Measurements from ENCODE around the gene LOC128125822.

LOC128125822 gene

GRCh38 chr6:63537959-63538300 is 34.4 kb upstream of the LOC128125822 start:
- FAIRE-seq, result no peak
- no peak for TF ChIP-seq CTCF (IDR thresholded peaks at IDR 0.05; ENCODE audit: insufficient read depth, low read length, severe bottlenecking)
- H3K36me3 ChIP-seq (ENCODE audit: control insufficient read depth, insufficient read depth, low read length), result no peaks in the 10 kb centered on the region
- no peak overlapping the region for H3K4me3 ChIP-seq (ENCODE audit: low read depth, low read length)
- DNase-seq (ENCODE audit: low read depth), result no peak
- no peaks in the 10 kb centered on the region for H3K27me3 ChIP-seq (ENCODE audit: control insufficient read depth, insufficient read depth, low read length)

DNA sequence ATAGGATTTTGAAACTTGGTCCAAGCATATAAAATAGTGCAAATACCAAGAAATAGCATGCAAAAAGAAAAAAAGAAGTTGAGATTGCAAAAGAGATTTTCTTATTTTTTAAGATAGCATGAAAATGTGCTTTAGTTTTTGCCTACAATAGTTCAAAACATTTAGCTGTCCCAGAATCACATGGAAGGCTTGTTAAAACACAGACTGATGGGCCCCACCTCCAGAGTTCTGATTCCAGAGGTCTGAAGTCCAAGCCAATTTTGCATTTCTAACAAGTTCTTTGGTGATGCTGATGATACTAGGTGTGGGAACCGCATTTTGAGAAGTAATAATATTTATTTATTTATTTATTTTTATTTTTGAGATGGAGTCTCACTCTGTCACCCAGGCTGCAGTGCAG is 33.7 kb upstream of the LOC128125822 start:
- DNase-seq (ENCODE audit: low read depth) (no peak), FAIRE-seq (no peak)
- no peak for TF ChIP-seq CTCF (IDR thresholded peaks at IDR 0.05; ENCODE audit: insufficient read depth, low read length, severe bottlenecking)
- H3K36me3 ChIP-seq (ENCODE audit: control insufficient read depth, insufficient read depth, low read length), result no peaks in the 10 kb centered on the region
- no peaks in the 10 kb centered on the region for H3K27me3 ChIP-seq (ENCODE audit: control insufficient read depth, insufficient read depth, low read length)
- no peak overlapping the region for H3K4me3 ChIP-seq (ENCODE audit: low read depth, low read length)

GRCh38 chr6:63543001-63543400 is 29.3 kb upstream of the LOC128125822 start:
- DNase-seq (ENCODE audit: low read depth) (no peak), FAIRE-seq (no peak)
- Histone ChIP-seq H3K4me3 (ENCODE audit: low read depth, low read length) (no peak overlapping the region), H3K36me3 (ENCODE audit: control insufficient read depth, insufficient read depth, low read length) (no peaks in the 10 kb centered on the region), H3K27me3 (ENCODE audit: control insufficient read depth, insufficient read depth, low read length) (no peaks in the 10 kb centered on the region)
- no peak for TF ChIP-seq CTCF (IDR thresholded peaks at IDR 0.05; ENCODE audit: insufficient read depth, low read length, severe bottlenecking)

DNA sequence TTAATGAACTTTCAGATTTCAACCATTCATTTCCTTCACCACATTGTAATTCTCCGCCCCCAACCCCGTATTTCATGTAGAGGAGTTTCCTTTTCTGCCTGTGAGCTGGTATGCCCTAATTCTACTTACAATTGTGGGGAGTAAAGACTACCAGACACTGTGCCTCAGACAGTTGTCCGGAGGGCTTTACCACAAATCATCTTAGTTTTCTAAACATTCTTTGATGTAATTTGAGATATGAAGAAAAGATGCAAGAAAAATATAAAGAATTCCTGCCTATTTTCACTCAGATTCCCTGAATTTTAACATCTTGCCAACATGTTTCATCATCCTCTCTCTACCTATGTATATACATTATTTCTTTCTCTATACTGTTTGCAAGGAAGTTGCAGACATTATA is 28.3 kb upstream of the LOC128125822 start:
- no peaks in the 10 kb centered on the region for H3K27me3 ChIP-seq (ENCODE audit: control insufficient read depth, insufficient read depth, low read length)
- no peaks in the 10 kb centered on the region for H3K36me3 ChIP-seq (ENCODE audit: control insufficient read depth, insufficient read depth, low read length)
- DNase-seq (ENCODE audit: low read depth), result no peak
- FAIRE-seq, result no peak
- TF ChIP-seq CTCF (IDR thresholded peaks at IDR 0.05; ENCODE audit: insufficient read depth, low read length, severe bottlenecking), result no peak
- no peak overlapping the region for H3K4me3 ChIP-seq (ENCODE audit: low read depth, low read length)

DNA sequence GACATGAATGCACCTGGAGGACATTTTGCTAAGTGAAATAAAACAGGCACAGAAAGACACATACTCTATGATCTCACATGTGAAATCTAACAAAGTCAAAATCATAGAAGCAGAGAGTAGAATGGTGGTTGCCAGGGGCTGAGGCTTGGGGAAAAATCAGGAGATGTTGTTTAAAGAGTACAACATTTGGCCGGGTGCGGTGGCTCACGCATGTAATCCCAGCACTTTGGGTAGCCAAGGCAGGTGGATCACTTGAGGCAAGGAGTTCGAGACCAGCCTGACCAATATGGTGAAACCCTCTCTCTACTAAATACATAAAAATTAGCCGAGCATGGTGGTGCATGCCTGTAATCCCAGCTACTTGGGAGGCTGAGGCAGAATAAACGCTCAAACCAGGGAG is 26.0 kb upstream of the LOC128125822 start:
- no peak overlapping the region for H3K4me3 ChIP-seq (ENCODE audit: low read depth, low read length)
- no peaks in the 10 kb centered on the region for H3K27me3 ChIP-seq (ENCODE audit: control insufficient read depth, insufficient read depth, low read length)
- DNase-seq (ENCODE audit: low read depth) (no peak), FAIRE-seq (no peak)
- no peaks in the 10 kb centered on the region for H3K36me3 ChIP-seq (ENCODE audit: control insufficient read depth, insufficient read depth, low read length)
- no peak for TF ChIP-seq CTCF (IDR thresholded peaks at IDR 0.05; ENCODE audit: insufficient read depth, low read length, severe bottlenecking)

DNA sequence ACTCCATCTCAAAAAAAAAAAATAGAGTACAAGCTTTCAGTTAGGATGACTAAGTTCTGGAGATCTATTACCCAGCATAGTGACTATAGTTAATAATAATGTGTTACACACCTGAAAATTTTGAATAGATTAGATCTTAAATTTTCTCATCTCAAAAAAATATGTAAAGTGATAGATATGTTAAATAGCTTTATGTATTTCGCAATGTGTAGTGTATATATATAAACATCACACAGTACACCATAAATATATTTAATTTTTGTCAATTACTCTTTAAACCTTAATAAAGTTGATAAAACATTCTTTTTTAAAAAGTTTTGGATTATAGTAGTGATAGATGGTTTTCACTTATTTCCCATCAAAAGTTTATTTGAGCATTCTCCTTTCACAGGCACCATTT is 25.6 kb upstream of the LOC128125822 start:
- Histone ChIP-seq H3K27me3 (ENCODE audit: control insufficient read depth, insufficient read depth, low read length) (no peaks in the 10 kb centered on the region), H3K4me3 (ENCODE audit: low read depth, low read length) (no peak overlapping the region), H3K36me3 (ENCODE audit: control insufficient read depth, insufficient read depth, low read length) (no peaks in the 10 kb centered on the region)
- no peak for TF ChIP-seq CTCF (IDR thresholded peaks at IDR 0.05; ENCODE audit: insufficient read depth, low read length, severe bottlenecking)
- FAIRE-seq (no peak), DNase-seq (ENCODE audit: low read depth) (no peak)

Data from bronchial epithelial cell (primary cell).